Activated CD4-positive, CD25-positive, alpha-beta regulatory T cell treated with anti-CD3 and anti-CD28 coated beads, Interleukin-2, amount 50 U/mL, for 24 hours (primary cell): ENCODE results near the gene SAMD4B.
"Not testable (repeated sequence)": the region's sequence is repeated elsewhere in the genome, so short reads cannot be mapped to it uniquely, and the experiment has no call there.

Source experiments
- ATAC-seq, 2 donors: fragments of 150-1000 bp; cut with Tn5 transposase; one replicate each; pipeline ENCODE4 v1.10.0; 2021; ENCODE audit warnings: mild to moderate bottlenecking in 1 of 2, moderate library complexity in 1 of 2

The SAMD4B gene

DNA sequence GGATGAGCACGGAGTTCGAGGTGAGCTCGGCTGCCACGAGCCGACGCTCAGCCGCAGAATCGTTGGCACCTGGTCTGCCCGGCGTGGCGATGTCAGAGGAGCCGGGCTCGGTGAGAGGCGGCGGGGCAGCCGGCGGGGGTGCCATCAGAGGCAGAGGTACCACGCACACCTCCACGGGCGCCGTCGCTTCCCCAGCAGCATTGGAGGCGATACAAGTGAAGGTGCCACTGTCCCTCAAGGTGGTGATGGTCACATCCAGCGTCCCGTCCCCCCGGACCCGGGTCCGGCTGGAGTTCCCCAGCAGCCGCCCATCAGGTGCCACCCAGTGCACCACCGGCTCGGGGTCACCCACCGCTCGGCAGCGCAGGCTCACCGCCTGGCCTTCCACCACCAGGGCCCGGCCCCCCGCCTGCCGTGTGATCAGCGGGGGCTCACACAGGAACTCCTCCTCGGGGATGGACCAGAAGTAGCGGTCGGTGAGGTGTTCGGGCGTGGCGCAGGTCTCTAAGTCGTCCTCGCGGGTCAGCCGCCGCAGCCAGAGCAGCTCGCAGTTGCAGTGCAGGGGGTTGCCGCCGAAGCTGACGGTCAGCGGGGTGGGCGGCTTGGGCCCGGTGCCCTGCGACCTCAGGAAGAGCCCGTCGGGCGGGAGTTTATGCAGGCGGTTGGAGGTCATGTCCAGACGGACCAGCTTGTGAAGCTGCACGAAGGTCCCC lies 28.0 kb upstream of the SAMD4B start:
- no peak for ATAC-seq

DNA sequence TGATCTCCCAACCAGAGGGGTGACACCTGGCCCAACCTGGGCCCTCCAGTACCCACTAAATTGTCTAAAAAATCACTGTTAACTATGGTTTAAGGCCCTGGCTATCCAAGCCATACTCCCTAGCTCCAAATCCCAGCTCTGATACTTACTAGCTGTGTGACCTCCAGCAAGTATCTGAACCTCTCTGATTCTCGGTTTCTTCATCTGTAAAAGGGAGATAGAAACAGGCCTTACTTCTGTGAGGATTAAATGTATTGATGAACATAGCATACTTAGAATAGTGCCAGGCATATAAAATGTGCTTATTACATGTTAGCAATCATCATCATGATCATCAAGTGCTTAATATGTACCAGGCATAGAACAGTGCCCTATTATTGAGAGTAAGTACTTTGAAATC lies 26.3 kb upstream of the SAMD4B start:
- no peak for ATAC-seq

DNA sequence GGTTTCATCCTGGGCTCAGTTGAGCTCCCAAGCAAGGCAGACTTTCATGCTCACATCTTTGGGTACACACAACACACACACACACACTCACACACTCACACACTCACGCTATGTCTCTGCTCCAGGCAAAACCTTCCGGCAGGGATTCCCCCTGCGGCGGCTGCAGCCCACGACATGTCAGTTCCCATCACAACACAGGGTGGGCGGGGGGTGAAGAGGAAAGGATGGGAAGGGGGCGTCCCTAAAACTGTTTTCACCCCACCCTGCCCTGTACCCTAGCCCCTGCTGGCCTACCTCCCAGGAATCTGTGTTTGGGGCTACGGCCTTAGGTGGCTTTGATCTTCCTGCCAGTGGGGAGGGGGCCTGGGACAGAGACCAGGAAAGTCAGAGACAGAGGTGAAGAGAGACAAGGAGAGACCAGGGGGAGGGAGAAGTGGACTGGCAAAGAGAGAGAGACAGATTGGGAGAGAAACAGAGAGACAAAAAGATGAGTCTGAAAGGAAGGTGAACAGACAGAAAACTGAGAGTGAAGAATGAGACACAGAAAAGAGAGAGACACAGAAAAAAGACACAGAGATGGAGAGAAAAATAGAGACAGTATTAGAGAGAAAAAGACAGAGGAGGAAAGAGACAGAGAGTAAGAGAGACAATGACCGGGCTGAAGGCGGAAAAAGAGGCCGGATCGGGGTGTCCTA lies 25.4 kb upstream of the SAMD4B start:
- ATAC-seq = no peak

DNA sequence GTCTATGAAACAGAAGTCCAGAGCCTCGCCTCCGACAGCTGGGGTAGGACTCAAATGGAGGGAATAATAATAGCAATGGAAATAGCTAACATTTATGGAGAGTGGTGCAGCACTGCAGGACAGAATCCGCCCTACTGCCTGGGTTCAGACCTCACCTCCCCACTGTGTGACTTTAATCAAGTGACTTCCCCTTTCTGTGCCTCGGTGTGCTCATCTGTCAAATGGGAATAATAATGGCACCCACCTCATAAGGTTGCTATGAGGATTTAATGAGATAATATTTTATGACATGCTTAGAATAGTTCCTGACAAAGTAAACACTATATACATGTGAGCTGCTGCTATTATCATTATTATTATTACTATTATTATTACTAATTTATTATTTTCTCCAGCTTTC lies 24.7 kb upstream of the SAMD4B start:
- ATAC-seq = no peak

DNA sequence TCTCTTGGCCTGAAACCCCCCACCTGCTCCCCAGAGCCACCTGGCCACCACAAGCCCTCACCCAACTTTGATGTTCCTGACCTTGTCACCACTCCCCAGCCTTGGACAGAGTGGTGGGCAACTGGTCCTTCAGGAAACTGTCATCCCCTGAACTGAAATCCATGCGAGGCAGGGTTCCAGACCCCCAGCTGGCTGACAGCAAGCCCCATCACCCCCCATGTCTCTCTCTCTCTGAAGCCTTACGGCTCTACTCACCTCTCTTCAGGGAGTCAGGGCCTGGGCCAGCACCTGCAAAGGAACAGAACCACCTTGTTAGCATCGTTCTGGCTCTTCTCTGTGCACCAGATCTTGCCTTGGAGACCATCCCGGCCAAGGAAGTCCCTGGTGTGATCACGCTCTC lies 24.1 kb upstream of the SAMD4B start:
- ATAC-seq = no peak

DNA sequence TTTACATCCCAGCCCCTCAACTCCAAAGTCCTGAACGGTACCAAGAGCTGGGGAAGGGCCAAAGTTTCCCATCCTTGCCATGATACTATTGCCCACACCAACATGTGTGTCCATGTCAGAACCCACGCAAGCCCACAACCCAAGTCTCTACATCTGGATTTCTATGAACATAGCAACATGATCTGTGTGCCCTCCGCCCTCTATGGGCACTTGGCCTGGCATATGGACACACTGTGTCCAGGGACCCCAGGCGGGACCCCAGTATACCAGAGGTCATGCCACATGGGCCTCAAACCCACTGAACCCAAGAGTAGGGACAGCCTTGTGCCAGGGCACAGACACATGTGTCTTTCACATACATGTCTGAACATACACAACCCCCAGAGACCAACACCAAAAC lies 23.5 kb upstream of the SAMD4B start:
- ATAC-seq = no peak

DNA sequence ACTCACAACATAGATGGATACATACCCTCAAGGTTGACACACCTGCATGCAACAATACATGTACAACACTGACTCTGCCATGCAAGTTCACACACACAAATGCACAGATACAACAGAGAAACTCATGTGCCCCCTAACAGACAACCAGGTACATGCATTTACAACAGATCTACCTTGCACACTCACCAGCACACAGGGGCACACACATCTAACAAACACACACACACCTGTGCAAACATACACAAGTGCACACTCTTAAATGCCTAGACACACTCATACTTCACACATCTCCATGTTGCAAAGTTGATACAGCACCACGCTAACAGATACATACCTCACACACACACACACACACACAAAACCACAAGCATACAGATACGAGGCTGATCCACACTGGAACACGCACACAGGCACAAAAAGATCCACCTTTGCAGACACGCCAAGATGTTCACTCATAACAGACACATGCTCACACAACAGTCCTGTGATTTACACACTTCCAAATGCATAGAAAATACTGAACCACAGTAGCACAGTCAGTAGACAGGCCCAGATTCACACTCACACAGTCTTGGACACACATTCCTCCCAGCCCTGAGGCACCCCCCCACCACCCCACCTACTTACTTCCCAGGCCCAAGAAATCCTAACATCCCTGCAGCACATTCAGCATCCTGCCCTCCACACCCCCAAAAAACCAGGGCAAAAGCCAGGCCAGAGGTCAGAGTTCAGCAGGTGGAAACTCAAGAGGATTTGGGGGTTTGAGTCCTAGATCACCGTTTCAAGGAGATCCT lies 22.9 kb upstream of the SAMD4B start:
- ATAC-seq = no peak

DNA sequence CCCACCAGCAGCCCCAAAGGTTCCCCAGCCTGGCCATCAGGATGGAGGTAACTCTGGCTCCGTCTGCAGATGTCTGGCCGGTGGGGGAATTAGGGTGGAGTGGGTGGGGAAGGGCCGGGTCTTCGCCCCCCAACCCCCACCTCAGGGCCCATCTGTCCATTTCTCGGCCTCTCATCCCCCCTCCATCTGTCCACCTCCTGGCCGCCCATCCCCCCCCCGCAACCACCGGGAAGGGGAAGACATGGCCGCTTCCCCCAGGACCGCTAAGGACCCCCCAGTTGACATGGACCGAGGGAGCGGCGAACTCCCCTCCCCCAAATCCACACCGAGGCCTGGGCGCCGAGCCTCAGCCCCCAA lies 22.4 kb upstream of the SAMD4B start:
- ATAC-seq = no peak

DNA sequence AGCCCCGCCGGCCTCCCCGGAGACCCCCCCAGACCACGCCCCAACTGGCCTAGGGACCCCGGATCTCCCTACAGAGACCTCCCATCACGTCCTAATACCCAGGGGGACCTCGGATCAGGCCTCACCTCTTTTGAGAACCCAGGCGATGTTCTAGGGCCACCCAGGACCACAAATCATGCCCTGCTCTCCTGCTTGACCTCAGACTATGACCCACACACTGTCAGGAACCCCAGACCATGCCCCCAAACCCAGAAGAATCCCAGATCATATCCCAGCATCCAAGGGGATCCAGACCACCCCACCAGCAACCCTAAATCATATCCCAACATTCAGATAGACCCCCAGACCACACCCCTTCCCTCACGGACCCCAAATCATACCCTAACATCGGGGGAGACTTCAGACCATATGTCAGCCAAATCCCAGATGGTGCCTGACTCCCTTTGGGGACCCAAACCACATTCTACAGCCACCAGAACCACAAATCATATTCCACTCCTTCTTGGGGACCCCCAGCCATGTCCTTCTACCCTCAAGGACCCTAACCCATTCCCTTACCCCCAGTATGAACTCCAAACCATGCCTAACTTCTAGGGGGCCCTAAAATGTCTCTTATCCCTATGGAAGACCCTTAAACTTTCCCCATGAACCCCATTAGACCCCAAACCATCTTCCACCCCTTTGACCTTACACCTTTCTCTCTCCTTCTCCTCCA lies 20.9 kb upstream of the SAMD4B start:
- no peak for ATAC-seq

DNA sequence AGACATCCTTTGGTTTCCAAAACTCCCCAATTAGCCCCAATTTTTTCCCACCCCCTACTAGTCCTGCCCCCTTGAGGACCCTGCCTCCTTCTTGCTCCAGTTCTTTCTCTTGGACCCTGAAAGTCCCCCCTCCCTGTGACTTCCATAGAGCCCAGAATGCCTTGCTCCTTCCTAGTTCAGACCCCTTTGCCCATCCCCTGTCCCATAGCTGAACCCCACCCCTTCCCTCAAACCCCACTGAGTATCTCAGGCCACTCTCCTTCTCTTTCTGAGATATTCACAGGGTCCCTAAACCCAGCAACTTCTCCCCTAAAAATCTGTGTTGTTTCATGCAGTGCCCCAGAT lies 20.4 kb upstream of the SAMD4B start:
- ATAC-seq = no peak

DNA sequence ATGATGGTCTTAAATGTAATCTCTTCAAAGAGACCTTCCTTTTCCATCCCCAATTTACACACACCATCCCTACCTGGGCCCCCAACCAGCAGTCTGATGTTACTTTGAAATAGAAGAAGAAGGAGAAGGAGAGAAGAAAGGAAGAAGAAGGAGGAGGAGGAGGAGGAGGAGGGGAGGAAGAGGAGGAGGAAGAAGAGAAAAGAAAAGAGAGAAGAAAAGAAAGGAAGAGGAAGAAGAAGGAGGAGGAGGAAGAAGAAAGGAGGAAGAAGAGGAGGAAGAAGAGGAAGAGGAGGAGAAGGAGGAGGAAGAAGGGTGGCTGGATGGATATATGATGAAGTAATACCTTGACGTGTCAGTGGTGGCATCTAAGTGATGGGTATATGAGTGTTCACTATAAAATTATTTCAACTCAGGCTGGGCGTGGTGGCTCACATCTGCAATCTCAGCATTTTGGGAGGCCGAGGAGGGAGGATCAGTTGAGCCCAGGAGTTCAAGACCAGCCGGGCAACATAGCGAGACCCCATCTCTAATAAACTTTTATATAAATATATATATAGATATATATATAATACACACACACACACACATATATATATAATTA lies 17.9 kb upstream of the SAMD4B start:
- no peak for ATAC-seq

DNA sequence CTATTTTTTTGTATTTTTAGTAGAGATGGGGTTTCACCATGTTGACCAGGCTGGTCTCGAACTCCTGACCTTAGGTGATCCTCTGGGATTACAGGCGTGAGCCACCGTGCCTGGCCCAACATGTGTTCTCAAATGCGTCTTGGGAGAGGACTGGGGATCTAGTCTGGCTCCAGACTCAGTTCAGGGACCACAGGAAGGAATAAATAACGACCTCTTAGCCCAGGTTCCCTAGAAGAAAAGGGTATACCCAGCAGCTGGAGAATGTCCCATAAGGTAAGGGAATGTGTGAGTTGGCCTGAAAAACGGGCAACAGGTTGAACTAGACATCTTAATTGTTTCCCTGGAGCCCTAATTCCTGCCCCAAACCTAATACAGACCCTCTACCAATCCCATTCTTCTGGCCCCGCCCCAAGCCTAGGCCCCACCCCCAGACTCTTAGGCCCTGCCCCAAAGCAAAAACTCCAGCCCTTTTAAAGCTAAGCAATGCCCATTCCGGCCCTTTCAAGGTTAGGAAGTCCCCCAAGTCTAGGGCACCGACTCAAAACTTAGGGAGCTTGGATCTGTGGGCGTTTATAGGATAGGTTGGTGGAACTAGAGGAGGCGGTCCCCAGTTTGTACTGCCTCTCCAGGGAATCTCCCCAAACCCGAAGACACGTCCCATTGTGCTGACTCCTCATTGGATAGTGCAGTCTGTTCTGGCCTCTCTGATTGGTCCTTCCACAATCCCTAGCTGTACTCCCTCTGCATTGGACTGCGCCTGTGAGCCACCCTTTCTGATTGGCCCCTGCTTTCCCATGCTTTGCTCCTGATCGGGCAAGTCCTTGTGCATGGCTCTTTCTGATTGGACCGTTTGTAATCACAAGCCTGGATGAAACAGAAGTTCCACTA lies 16.2 kb upstream of the SAMD4B start:
- peak; percentile 46 to 57 for ATAC-seq

DNA sequence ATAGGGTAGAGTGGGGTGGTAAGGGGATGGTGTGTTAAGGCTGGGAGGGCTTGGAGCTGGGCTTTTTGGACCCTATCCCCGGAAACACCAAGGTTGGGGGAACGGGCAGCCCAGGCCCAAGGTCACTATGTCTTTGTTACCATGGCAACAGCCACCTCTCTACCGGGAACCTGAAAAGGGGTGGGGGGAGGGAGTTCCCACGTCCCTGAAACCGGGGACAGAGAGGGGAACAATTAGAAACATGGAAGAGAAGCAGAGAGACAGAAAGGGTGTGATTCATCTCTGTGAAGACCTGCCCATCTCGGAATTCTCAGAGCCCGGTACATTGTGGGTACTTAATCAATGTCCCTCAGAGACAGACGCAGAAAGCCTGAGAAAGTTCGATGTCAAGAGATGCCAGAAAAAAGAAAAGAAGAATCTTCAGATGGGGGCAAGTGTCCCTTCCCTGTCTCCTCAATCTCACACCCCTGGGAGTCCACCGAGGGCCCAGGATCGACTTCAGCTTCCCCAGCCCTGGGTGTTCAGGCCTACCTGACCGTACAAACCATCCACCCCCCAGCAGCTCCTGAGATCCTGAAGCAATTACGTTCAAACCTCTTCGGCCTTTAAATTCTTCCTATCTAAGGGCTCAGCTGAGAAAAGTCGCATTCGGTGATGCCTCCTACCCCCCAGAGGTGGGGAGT lies 14.7 kb upstream of the SAMD4B start:
- no peak for ATAC-seq

DNA sequence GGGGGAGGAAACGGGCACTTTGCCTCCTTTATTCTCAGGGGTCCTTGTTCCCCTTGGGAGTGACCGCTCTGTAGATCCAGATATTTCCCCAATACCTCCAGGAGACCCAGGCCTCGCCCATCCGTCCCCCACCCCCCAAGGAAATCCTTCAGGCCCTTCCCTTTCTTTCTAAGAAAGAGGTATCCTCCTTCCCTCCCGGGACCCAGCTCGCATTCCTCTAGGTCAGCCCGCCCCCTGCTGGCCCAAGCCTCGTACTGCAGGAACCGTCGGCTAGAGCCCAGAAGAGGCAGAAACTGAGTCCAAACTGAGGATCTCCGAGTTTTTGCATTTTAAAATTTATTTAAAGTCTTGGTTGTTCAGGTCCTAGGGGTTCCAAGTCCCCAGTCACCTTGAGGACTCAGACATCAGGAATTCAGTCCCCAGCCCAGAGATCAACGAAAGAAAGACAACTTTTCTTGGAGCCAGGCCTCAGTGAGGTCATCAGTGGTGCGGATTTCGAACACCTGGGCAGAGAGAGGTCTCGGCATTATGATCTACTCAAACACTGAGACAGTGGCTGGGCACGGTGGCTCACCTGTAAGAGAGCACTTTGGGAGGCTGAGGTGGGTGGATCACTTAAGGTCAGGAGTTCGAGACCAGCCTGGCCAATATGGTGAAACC lies 14.0 kb upstream of the SAMD4B start:
- ATAC-seq = peak; percentile 53 to 59

DNA sequence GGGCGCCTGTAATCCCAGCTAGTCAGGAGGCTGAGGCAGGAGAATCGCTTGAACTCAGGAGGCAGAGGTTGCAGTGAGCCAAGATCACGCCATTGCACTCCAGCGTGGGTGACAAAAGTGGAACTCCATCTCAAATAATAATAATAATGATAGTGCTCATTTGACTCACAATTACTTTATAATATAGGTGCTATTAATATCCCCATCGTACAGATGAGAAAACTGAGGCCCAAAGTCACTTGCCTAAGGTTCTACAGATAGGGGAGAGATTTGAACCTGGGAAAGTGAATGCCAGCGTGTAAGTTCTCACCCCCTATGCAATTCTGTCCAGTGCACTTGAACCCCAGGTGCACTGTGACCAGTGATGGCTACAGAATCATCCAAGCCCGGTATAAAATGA lies 12.3 kb upstream of the SAMD4B start:
- ATAC-seq = no peak

DNA sequence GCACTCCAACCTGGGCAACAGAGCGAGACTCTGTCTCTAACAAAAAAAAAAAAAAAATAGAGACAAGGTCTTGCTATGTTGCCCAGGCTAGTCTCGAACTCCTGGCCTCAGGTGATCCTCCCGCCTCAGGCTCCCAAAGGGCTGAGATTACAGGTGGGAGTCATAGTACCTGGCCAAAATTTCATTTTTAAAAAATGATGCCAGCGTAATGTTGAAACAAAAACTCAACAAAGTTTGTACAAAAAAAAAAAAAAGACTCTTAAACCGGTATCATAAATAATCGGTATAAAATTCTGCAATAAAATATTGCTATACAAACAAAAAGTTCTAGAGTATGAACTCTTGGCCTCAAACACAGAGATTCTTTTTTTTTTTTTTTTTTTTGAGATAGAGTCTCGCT lies 9.9 kb upstream of the SAMD4B start:
- no peak for ATAC-seq

DNA sequence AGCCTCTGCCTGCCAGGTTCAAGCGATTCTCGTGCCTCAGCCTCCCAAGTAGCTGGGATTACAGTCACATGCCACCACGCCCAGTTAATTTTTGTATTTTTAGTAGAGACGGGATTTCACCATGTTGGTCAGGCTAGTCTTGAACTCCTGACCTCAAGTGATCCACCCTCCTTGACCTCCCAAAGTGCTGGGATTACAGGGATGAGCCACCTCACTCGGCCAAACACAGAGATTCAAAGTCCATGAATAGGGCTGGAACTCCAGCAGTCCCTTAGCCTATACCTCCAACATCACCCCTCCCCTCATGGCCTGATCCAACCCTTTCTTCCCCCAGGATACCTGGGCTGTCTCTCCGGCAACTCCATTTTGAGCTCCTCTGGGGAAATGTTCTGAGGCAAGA lies 9.5 kb upstream of the SAMD4B start:
- ATAC-seq = not testable (repeated sequence)

DNA sequence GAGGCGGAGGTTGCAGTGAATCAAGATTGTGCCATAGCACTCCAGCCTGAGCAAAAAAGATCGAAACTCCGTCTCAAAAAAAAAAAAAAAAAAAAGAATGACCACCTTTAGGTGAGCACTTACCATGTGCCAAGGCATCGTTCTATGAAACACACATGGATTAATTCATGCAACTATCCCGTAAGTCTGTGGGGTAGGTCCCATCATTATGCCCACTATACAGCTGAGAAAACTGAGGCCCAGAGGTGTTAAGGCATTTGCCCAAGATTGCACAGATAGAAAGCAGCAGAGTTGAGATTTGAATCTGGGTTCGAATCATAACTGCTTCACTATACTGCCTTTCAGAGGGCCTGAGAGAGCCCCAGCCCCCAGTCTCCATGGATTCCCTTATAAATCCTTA lies 8.7 kb upstream of the SAMD4B start:
- ATAC-seq = no peak

DNA sequence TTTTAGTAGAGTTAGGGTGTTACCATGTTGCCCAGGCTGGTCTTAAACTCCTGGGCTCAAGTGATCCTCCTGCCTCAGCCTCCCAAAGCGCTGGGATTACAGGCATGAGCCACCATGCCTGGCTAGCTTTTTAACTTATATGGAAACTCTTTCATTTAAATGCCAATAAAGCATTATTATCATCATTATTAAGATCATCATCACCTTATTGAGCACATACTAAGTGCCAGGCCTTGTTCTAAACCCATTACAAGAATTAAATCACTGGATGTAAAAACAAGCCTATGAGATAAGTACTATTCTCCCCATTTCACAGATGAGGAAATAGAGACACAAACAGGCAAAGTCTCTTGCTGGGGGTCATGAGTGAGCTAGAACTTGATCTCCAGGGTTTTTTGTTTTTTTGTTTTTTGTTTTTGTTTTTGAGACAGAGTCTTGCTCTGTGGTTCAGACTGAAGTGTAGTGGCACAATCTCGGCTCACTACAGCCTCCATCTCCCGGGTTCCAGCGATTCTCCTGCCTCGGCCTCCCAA lies 7.7 kb upstream of the SAMD4B start:
- ATAC-seq = no peak

DNA sequence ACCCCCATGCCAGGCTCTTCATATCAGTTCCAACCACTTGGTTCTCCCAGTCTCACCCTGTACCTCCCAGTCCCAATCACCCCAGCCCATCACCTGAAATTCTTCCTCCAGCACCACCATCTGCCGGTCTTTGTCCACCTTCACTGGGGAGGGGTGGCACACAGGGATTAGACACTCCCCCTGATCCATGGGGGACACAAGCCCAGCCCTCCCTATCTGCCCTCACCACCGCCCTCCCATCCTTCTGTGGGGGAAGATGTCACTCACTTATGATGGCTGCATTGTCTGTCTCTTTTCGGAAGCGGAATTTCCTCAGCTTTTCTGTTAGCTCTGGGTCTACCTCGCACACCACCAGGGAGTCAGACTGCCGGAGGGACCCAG lies 7.1 kb upstream of the SAMD4B start:
- ATAC-seq = peak; percentile 31 to 32

DNA sequence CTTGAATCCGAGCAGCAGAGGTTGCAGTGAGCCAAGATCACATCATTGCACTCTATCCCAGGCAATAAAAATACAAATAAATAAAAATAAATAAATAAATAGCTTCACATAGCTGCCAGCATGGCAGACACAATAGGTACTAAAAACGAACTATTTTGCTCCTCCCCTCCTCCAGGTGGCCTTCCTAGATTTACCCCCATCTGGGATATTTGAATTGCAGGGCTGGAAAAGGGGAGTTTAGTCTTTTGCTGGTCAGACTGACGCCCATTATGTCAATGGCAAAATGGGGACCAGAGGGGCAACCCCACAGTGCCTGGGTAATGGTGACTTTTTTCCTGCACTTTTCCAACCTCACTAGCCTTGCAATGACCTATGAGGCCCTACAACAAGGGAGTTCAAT lies 5.7 kb upstream of the SAMD4B start:
- no peak for ATAC-seq
